ENCODE data around the gene EFCAB6. TPM values are rescaled to one million over a fixed set of nuclear protein-coding genes. Genes with fewer than 3 reads are reported as not detected.

Gene EFCAB6
- total RNA-seq, 1 donor = 2.7 TPM

- no peak for TF ChIP-seq CTCF (IDR thresholded peaks at IDR 0.05; ENCODE audit: insufficient read depth, low read length)
- no peak for DNase-seq (ENCODE audit: low read depth)
- H3K4me3 ChIP-seq (ENCODE audit: low read depth, low read length) = no peak overlapping the region
Observed at GRCh38 chr22:43618517-43618916, 193.6 kb downstream of the EFCAB6 start.

GRCh38 chr22:43616645-43617044 lies 195.5 kb downstream of the EFCAB6 start:
- no peak for TF ChIP-seq CTCF (IDR thresholded peaks at IDR 0.05; ENCODE audit: insufficient read depth, low read length)
- H3K4me3 ChIP-seq (ENCODE audit: low read depth, low read length) = no peak overlapping the region
- DNase-seq (ENCODE audit: low read depth) = no peak

- DNase-seq (ENCODE audit: low read depth) = no peak
- no peak for TF ChIP-seq CTCF (IDR thresholded peaks at IDR 0.05; ENCODE audit: insufficient read depth, low read length)
- no peak overlapping the region for H3K4me3 ChIP-seq (ENCODE audit: low read depth, low read length)
Observed at GRCh38 chr22:43600265-43600664, 211.8 kb downstream of the EFCAB6 start.

GRCh38 chr22:43592476-43592875 lies 219.6 kb downstream of the EFCAB6 start:
- peak; percentile 0 for DNase-seq (ENCODE audit: low read depth)
- TF ChIP-seq CTCF (IDR thresholded peaks at IDR 0.05; ENCODE audit: insufficient read depth, low read length) = peak; percentile 8
- no peak overlapping the region for H3K4me3 ChIP-seq (ENCODE audit: low read depth, low read length)

GRCh38 chr22:43591380-43591779 lies 220.7 kb downstream of the EFCAB6 start:
- no peak for TF ChIP-seq CTCF (IDR thresholded peaks at IDR 0.05; ENCODE audit: insufficient read depth, low read length)
- no peak overlapping the region for H3K4me3 ChIP-seq (ENCODE audit: low read depth, low read length)
- DNase-seq (ENCODE audit: low read depth) = no peak

GRCh38 chr22:43587574-43587973 lies 224.5 kb downstream of the EFCAB6 start:
- TF ChIP-seq CTCF (IDR thresholded peaks at IDR 0.05; ENCODE audit: insufficient read depth, low read length) = no peak
- H3K4me3 ChIP-seq (ENCODE audit: low read depth, low read length) = no peak overlapping the region
- DNase-seq (ENCODE audit: low read depth) = no peak

GRCh38 chr22:43583501-43583900 lies 228.6 kb downstream of the EFCAB6 start:
- no peak for TF ChIP-seq CTCF (IDR thresholded peaks at IDR 0.05; ENCODE audit: insufficient read depth, low read length)
- DNase-seq (ENCODE audit: low read depth) = no peak
- H3K4me3 ChIP-seq (ENCODE audit: low read depth, low read length) = no peak overlapping the region
